NB4 (cell line): ENCODE data around the gene CADM1.

Experiments
- DNase-seq: peaks from one replicate; pipeline ENCODE4 v3.0.0; 2010; ENCODE audit warnings: low read depth
- H3K4me3 ChIP-seq: one replicate; pipeline ENCODE4 v1.5.1; 2011; ENCODE audit warnings: mild to moderate bottlenecking, low read depth, low read length, moderate library complexity
- CTCF ChIP-seq: IDR thresholded peaks from one replicate; pipeline ENCODE4 v1.5.1; 2012; ENCODE audit warnings: low read depth, low read length
- MYC ChIP-seq: IDR thresholded peaks from 2 replicates; pipeline ENCODE4 v1.6.1; 2011; ENCODE audit warnings: low read depth, low read length
- POLR2A ChIP-seq: IDR thresholded peaks from 2 replicates; pipeline ENCODE4 v1.6.1; 2011; ENCODE audit warnings: mild to moderate bottlenecking; ENCODE audit not compliant: insufficient read length; ENCODE audit errors: extremely low read depth
- TF ChIP-seq, protein P1 (sequence below): IDR thresholded peaks from 2 replicates; pipeline ENCODE4 v1.6.1; 2011; ENCODE audit warnings: low read depth, low read length

CADM1 gene

GRCh38 chr11:115220911-115221310 lies 283.3 kb downstream of the CADM1 start:
- TF ChIP-seq, protein P1, sequence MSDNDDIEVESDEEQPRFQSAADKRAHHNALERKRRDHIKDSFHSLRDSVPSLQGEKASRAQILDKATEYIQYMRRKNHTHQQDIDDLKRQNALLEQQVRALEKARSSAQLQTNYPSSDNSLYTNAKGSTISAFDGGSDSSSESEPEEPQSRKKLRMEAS = no peak
- TF ChIP-seq CTCF (no peak), MYC (no peak), POLR2A (no peak)
- DNase-seq = no peak
- no peak overlapping the region for H3K4me3 ChIP-seq

GRCh38 chr11:115220423-115220822 lies 283.8 kb downstream of the CADM1 start:
- H3K4me3 ChIP-seq = no peak overlapping the region
- TF ChIP-seq MYC = no peak
- DNase-seq = no peak

DNA sequence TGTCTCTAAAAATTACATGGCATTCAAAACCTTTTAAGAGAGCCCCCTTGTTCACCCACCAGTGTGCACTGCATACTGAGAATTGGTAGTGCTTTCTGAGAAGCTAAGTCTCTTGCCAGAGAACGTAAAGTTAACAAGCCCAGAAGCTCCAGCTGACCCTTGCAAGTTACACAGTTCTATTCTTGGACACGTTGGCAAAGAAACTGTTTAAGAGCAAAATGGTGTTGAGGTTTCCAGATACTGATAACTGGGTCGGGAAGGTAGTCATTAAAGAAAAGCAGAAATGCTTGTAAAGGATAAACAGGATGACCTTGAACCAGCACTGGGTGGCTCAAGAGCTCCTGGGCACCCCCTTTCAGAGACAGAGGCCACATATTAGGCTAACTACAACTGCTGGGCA lies 284.8 kb downstream of the CADM1 start:
- TF ChIP-seq CTCF = no peak
- TF ChIP-seq, protein P1 = no peak
- no peak for TF ChIP-seq MYC
- TF ChIP-seq POLR2A = no peak
- DNase-seq = no peak
- no peak overlapping the region for H3K4me3 ChIP-seq

- no peak overlapping the region for H3K4me3 ChIP-seq
These were observed 286.4 kb downstream of the CADM1 start for GRCh38 chr11:115217726-115218311.

DNA sequence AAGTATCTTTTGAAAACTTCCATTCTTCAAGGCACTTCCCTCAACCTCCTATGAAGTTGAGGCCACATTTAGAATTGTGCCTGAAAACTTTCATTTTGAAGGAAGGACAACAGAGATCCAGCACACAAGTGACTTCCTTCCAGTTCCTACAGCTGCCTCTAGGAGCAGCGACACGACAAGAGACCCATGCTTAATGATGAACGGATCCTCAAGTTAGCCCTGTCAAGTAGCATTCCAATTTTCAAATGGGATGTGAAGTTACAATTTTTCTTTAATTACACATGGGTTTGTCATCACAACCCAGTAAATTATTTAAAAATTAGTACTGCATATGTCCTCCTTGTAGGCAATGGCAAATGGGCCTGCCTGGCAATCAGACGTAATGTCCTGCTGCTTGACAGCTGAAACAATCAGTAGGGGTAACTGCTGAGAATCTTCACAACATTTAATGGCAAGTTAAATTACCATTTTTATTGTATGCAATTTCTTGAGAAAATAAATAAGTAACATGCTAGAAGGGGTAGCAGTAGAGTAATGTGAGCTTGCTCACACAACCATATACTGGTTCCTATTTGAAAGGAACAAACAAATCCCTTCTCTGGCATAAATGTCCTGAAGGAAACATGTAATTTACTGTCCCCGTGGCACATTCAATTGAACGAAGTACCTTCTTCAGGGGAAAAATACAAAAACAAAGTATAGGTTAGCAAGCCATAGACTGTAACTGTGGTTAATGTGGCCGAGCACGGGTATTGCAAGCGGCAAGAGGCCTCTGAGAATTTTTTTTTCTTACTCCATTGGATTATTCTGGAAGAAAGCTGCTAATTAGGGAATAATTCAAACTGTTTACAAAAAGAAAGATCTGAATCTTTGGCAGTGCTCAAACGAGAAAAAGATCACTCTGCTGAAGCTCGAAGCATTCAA lies 288.3 kb downstream of the CADM1 start:
- DNase-seq = peak; percentile 7
- peak; percentile 48 for TF ChIP-seq CTCF
- TF ChIP-seq POLR2A = no peak
- H3K4me3 ChIP-seq = no peak overlapping the region

More at GRCh38 chr11:115217726-115218311, 286.4 kb downstream of the CADM1 start:
- TF ChIP-seq CTCF (no peak), MYC (no peak), POLR2A (no peak)
- TF ChIP-seq, protein P1 = no peak
- no peak for DNase-seq

- H3K4me3 ChIP-seq = no peak overlapping the region
- DNase-seq = no peak
- TF ChIP-seq CTCF = no peak
- TF ChIP-seq, protein P1 = no peak
- no peak for TF ChIP-seq MYC
- TF ChIP-seq POLR2A = no peak
These were observed 289.5 kb downstream of the CADM1 start for GRCh38 chr11:115214644-115215234.
